IMR-90 (cell line): ENCODE results near the gene CDK17. TPM values are rescaled to one million over a fixed set of nuclear protein-coding genes. Genes with fewer than 3 reads are reported as not detected.

ENCODE experiments used
- ATAC-seq: fragments of 200-7000 bp; cut with Tn5 transposase; 2 replicates; pipeline ENCODE4 v1.9.1; 2020; ENCODE audit warnings: low read depth, mild to moderate bottlenecking, moderate library complexity
- BruUV-seq: library from RNA; stranded (reverse); fragments of 400-500 nt; replicated peaks from 2 replicates; lab custom pipeline; 2021; lab: Mats Ljungman, UMichigan
- CTCF ChIA-PET: fragments of 300-600 bp; formaldehyde crosslinking; extraction: SDS; loops from one replicate; lab custom pipeline; 2021; ENCODE audit warnings: antibody characterized with exemption; lab: Yijun Ruan, JAX
- POLR2A ChIA-PET: fragments of 300-600 bp; sonication (Branson Sonifier 250); formaldehyde crosslinking; loops from one replicate; lab custom pipeline; 2022; ENCODE audit warnings: antibody characterized with exemption; ENCODE audit not compliant: unreplicated experiment; lab: Charles Lee
- DNase-seq: peaks from one replicate; pipeline ENCODE4 v3.0.0; 2013
- H2AFZ ChIP-seq: replicated peaks from 2 replicates; pipeline ENCODE3; 2013; ENCODE audit warnings: low read length, mild to moderate bottlenecking; ENCODE audit not compliant: poor library complexity
- H2AK5ac ChIP-seq: 2 replicates; pipeline ENCODE4 v1.6.1; 2013; ENCODE audit warnings: low read depth, low read length, inconsistent platforms
- H2AK9ac ChIP-seq: replicated peaks from 2 replicates; pipeline ENCODE3; 2013; ENCODE audit warnings: mild to moderate bottlenecking, low read depth, low read length, moderate library complexity; ENCODE audit not compliant: poor library complexity
- H2BK120ac ChIP-seq: 2 replicates; pipeline ENCODE4 v1.6.1; 2013; ENCODE audit warnings: low read depth, low read length, inconsistent platforms
- H2BK15ac ChIP-seq: 3 replicates; pipeline ENCODE4 v1.6.1; 2013; ENCODE audit warnings: low read depth, low read length, inconsistent platforms
- H2BK20ac ChIP-seq: 2 replicates; pipeline ENCODE4 v1.6.1; 2013; ENCODE audit warnings: low read depth, mild to moderate bottlenecking, inconsistent platforms, low read length, moderate library complexity
- H2BK5ac ChIP-seq: 2 replicates; pipeline ENCODE4 v1.6.1; 2013; ENCODE audit warnings: mild to moderate bottlenecking, low read depth, low read length, inconsistent platforms; ENCODE audit not compliant: poor library complexity, severe bottlenecking
- H3K14ac ChIP-seq: replicated peaks from 2 replicates; pipeline ENCODE4 v1.6.1; 2013; ENCODE audit warnings: low read depth, low read length, inconsistent platforms
- H3K18ac ChIP-seq: 2 replicates; pipeline ENCODE4 v1.6.1; 2013; ENCODE audit warnings: low read depth, low read length, control low read depth
- H3K23ac ChIP-seq: 2 replicates; pipeline ENCODE4 v1.6.1; 2013; ENCODE audit warnings: low read depth, low read length, inconsistent platforms
- H3K27ac ChIP-seq: 2 replicates; pipeline ENCODE4 v1.5.1; 2013; ENCODE audit warnings: mild to moderate bottlenecking, control low read depth, low read length; ENCODE audit not compliant: insufficient read depth
- H3K27me3 ChIP-seq: 2 replicates; pipeline ENCODE4 v1.6.1; 2013; ENCODE audit warnings: low read length; ENCODE audit not compliant: control insufficient read depth, insufficient read depth
- H3K36me3 ChIP-seq: 2 replicates; pipeline ENCODE4 v1.6.1; 2013; ENCODE audit warnings: low read length, mixed read lengths; ENCODE audit not compliant: control insufficient read depth, insufficient read depth
- H3K4ac ChIP-seq: 2 replicates; pipeline ENCODE4 v1.6.1; 2013; ENCODE audit warnings: low read depth, low read length, inconsistent platforms
- H3K4me1 ChIP-seq: 2 replicates; pipeline ENCODE4 v1.6.1; 2013; ENCODE audit warnings: low read length, mixed read lengths; ENCODE audit not compliant: control insufficient read depth, insufficient read depth
- H3K4me2 ChIP-seq: 2 replicates; pipeline ENCODE4 v1.6.1; 2013; ENCODE audit warnings: low read depth, mild to moderate bottlenecking, control low read depth, low read length, moderate library complexity
- H3K4me3 ChIP-seq: 2 replicates; pipeline ENCODE4 v1.5.1; 2013; ENCODE audit warnings: low read depth, mild to moderate bottlenecking, control low read depth, low read length, moderate library complexity; ENCODE audit not compliant: insufficient read depth
- H3K56ac ChIP-seq: 2 replicates; pipeline ENCODE4 v1.6.1; 2013; ENCODE audit warnings: low read length, inconsistent platforms; ENCODE audit not compliant: insufficient read depth; ENCODE audit errors: extremely low read depth
- H3K79me1 ChIP-seq, 2 experiments: 2 replicates each; pipeline ENCODE4 v1.6.1; 2013; ENCODE audit warnings: low read length in 2 of 2, inconsistent platforms in 1 of 2, low read depth in 1 of 2
- H3K9ac ChIP-seq: 2 replicates; pipeline ENCODE4 v1.6.1; 2013; ENCODE audit warnings: low read depth, low read length, control low read depth
- H3K9me1 ChIP-seq: 2 replicates; pipeline ENCODE4 v1.6.1; 2013; ENCODE audit warnings: low read length, inconsistent platforms; ENCODE audit not compliant: insufficient read depth
- H3K9me3 ChIP-seq: 2 replicates; pipeline ENCODE4 v1.6.1; 2013; ENCODE audit warnings: low read length; ENCODE audit not compliant: control insufficient read depth, insufficient read depth
- H4K20me1 ChIP-seq: 2 replicates; pipeline ENCODE4 v1.6.1; 2013; ENCODE audit warnings: low read length, inconsistent platforms; ENCODE audit not compliant: insufficient read depth
- H4K5ac ChIP-seq: 2 replicates; pipeline ENCODE4 v1.6.1; 2013; ENCODE audit warnings: mild to moderate bottlenecking, low read depth, low read length, control low read depth
- H4K8ac ChIP-seq, 2 experiments: 2 replicates each; pipeline ENCODE4 v1.6.1; 2013; ENCODE audit warnings: low read depth in 2 of 2, low read length in 2 of 2, control low read depth in 1 of 2, inconsistent platforms in 1 of 2
- H4K91ac ChIP-seq: 2 replicates; pipeline ENCODE4 v1.6.1; 2013; ENCODE audit warnings: low read depth, low read length, inconsistent platforms; ENCODE audit not compliant: insufficient read depth
- CEBPB ChIP-seq: IDR thresholded peaks from 2 replicates; pipeline ENCODE4 v1.6.1; 2012; ENCODE audit warnings: low read depth, low read length, improper control_type of control experiment
- RFX5 ChIP-seq: IDR thresholded peaks from 2 replicates; pipeline ENCODE4 v1.8.0; 2012; ENCODE audit warnings: low read depth, mild to moderate bottlenecking, low read length, moderate library complexity
- WGBS, 2 experiments: methylation state at CpG; one replicate each; pipeline versions ENCODE4 v1.1.5 to v1.1.7; 2013; ENCODE audit warnings: missing lambda C conversion rate in 2 of 2; ENCODE audit not compliant: insufficient read length in 1 of 2; ENCODE audit errors: extremely low coverage in 2 of 2; 5-methylcytosine and 5-hydroxymethylcytosine counted together
- dilution Hi-C: fragments of 300-500 bp; cut with HindIII; formaldehyde crosslinking; loops from one replicate; pipeline ENCODE4 v1.14.3; 2018; ENCODE audit warnings: low sequenced_read_pairs; ENCODE audit not compliant: unreplicated experiment
- in situ Hi-C: fragments of 300-500 bp; cut with MboI; formaldehyde crosslinking; loops from 3 replicates; pipeline ENCODE4 v1.14.3; 2019; ENCODE audit warnings: low sequenced_read_pairs, inconsistent platforms, mixed read lengths
- intact Hi-C: fragments of 100-400 bp; cut with micrococcal nuclease; formaldehyde crosslinking; loops from 2 replicates; pipeline ENCODE4 v1.10.0; 2022
- polyA plus RNA-seq, 3 experiments: library from polyadenylated mRNA; depleted of rRNA; stranded (reverse); fragments of >200 nt; gene quantifications; 2 replicates each; pipeline ENCODE4 v1.2.3, GENCODE V29; 2012; ENCODE audit warnings: low replicate concordance in 1 of 3
- total RNA-seq: library from RNA; depleted of rRNA; stranded (reverse); fragments of >200 nt; gene quantifications from 2 replicates; pipeline ENCODE4 v1.2.3, GENCODE V29; 2012

CDK17 gene
- total and polyA plus RNA-seq, 2 of the 4 experiments (the other 2 are of a cell fraction) = 14.5 to 50.2 TPM

- H4K5ac ChIP-seq = no peak overlapping the region
- no peak overlapping the region for H2BK120ac ChIP-seq
- no peak overlapping the region for H3K4me3 ChIP-seq
- ChIA-PET POLR2A (no interaction called here), CTCF (no interaction called here)
- no CpG with 5 or more reads among the region's 2 CpGs for WGBS, 2 experiments
- no peak overlapping the region for H3K27ac ChIP-seq
- no peak overlapping the region for H3K18ac ChIP-seq
- H3K27me3 ChIP-seq = no peaks in the 10 kb centered on the region
- no peak overlapping the region for H4K8ac ChIP-seq
- no peak overlapping the region for H2BK5ac ChIP-seq
- no peak overlapping the region for H2AFZ ChIP-seq
- no peak overlapping the region for H3K14ac ChIP-seq
- no peak overlapping the region for H2AK5ac ChIP-seq
- peaks cover 24% of the 10 kb centered on the region for H3K9me1 ChIP-seq
- DNase-seq = no peak
- H3K36me3 ChIP-seq = peaks cover 30% of the 10 kb centered on the region
- no peak overlapping the region for H4K91ac ChIP-seq
- no TSS peak for BruUV-seq
- H2AK9ac ChIP-seq = no peak overlapping the region
- TF ChIP-seq CEBPB (peak; percentile 44; the same call in 1 of the 2 replicates), RFX5 (no peak)
- no peak overlapping the region for H3K4ac ChIP-seq
- H3K9ac ChIP-seq = no peak overlapping the region
- no peak for ATAC-seq
- H3K9me3 ChIP-seq = no peaks in the 10 kb centered on the region
- no peak overlapping the region for H2BK20ac ChIP-seq
- intact Hi-C loops = no loop called here
- no peak overlapping the region for H3K4me2 ChIP-seq
- peaks cover 17% of the 10 kb centered on the region for H3K4me1 ChIP-seq
- H3K56ac ChIP-seq = no peak overlapping the region
- dilution Hi-C loops = no loop called here
- H2BK15ac ChIP-seq = no peak overlapping the region
- H3K23ac ChIP-seq = no peak overlapping the region
- in situ Hi-C loops = no loop called here
- H4K20me1 ChIP-seq = peaks cover 70% of the 10 kb centered on the region
- peaks cover 36 to 90% of the 10 kb centered on the region in 2 experiments for H3K79me1 ChIP-seq
Measured at GRCh38 chr12:96260231-96260630, 140.0 kb downstream of the CDK17 start.
